ENCODE data around the gene RPTOR.

The RPTOR gene

DNA sequence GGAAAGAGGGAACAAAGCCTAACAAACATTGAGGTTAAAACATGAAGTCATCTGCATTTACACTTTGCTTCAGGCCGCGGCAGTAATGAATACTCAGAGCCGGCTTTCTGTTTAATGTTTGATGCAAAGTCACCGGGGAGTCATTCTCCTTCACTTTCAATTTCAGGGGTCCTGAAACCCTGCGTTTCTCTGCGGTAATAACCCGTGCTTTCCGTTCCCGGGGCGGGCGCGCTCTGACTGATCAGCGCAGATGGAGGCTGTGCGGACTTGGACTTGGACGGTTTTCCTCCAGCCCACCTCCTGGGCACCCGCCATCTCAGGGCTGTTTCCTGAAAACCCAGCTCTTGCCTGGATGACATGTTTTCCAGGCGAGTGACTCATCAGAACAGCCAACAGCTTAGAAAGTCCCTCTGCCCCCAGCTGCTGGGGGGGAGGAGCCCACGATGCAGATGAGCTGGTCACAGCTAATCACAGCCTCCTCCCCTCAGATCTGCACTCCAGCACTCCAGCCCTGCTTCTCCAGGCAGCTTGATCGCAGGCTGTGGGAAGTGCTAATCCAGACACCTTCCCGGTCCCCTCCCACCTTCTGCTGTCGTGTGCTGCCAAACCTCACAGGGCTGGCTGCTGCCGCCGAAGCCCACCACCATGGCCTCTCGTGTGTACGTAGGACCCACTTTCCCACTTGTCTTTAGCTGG is 288.4 kb downstream of the RPTOR start:
- TF ChIP-seq EZH2 (IDR thresholded peaks at IDR 0.05; ENCODE audit: borderline replicate concordance, low read length) = no peak
- TF ChIP-seq, protein P1, sequence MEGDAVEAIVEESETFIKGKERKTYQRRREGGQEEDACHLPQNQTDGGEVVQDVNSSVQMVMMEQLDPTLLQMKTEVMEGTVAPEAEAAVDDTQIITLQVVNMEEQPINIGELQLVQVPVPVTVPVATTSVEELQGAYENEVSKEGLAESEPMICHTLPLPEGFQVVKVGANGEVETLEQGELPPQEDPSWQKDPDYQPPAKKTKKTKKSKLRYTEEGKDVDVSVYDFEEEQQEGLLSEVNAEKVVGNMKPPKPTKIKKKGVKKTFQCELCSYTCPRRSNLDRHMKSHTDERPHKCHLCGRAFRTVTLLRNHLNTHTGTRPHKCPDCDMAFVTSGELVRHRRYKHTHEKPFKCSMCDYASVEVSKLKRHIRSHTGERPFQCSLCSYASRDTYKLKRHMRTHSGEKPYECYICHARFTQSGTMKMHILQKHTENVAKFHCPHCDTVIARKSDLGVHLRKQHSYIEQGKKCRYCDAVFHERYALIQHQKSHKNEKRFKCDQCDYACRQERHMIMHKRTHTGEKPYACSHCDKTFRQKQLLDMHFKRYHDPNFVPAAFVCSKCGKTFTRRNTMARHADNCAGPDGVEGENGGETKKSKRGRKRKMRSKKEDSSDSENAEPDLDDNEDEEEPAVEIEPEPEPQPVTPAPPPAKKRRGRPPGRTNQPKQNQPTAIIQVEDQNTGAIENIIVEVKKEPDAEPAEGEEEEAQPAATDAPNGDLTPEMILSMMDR (IDR thresholded peaks at IDR 0.05; ENCODE audit: low read length) = no peak

DNA sequence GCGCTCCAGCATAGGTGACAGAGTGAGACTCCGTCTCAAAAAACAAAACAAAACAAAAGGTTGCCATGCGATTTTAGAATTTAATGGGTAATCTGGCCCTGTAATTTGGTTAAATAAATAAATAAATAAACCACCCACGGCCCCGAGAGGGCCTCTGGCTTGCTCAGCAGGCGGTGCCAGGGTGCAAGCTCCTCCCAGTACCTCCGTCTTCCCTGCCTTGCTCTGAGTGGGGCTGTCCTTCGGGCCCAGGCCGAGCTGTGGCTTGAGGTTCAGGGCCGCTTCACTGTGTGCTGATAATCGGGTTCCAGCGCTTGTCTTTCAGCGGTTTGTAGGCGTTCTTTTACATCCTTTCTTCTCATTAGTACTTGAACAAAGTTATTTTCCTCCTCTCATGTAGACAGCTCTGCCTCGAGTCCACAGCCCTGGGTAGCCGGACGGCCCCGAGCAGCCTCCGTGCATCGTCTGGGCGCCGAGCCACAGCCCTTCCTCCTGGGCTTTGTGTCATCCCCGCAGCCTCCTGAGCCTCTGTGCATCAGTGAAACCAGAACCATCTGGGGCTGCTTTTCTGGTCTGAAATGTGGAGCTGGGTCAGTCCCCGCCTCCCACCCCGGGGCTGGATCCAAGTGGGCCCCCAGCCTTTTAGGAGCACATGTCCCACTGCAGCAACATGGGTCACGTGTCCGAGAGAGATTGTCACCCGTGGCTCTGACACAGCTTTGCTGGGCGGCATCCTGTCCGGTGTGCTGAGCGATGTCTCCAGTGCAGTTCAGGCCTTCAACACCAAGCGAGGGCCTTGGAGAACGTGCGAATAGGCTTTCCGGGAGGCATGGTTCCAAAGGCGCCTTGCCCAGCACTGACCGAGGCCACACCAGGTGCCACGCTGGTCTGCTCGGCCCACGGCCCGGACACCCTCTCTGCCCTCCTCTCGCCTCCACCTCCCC is 289.6 kb downstream of the RPTOR start:
- H3K4me2 ChIP-seq (ENCODE audit: low read length) = no peak overlapping the region
- H3F3A ChIP-seq (ENCODE audit: insufficient read depth, low read length) = no peaks in the 10 kb centered on the region
- no peak overlapping the region for H3K9ac ChIP-seq (ENCODE audit: low read length)

More for the DNA sequence above, 288.4 kb downstream of the RPTOR start:
- peak overlapping the region; percentile 56 for H3K4me2 ChIP-seq (ENCODE audit: low read length)
- no peaks in the 10 kb centered on the region for H3K9me3 ChIP-seq (ENCODE audit: low read length)
- peak overlapping the region; percentile 80 for H3K27ac ChIP-seq (ENCODE audit: low read depth, low read length, poor library complexity, severe bottlenecking)
- H3K4me3 ChIP-seq (ENCODE audit: low read depth, low read length, poor library complexity, severe bottlenecking) = peak overlapping the region; percentile 28
- no peaks in the 10 kb centered on the region for H3F3A ChIP-seq (ENCODE audit: insufficient read depth, low read length)
- no peaks in the 10 kb centered on the region for H3K27me3 ChIP-seq (ENCODE audit: insufficient read depth, low read length)
- H4K20me1 ChIP-seq (ENCODE audit: insufficient read depth, low read length) = no peaks in the 10 kb centered on the region
- H3K9ac ChIP-seq (ENCODE audit: low read length) = peak overlapping the region; percentile 49; the same call in 1 of the 2 replicates
- H3K4me1 ChIP-seq (ENCODE audit: insufficient read depth, low read length, severe bottlenecking) = peaks cover 23% of the 10 kb centered on the region
- no peaks in the 10 kb centered on the region for H3K79me2 ChIP-seq (ENCODE audit: insufficient read depth, low read length)
- no peak overlapping the region for H2AFZ ChIP-seq (ENCODE audit: low read length)
- H3K9me2 ChIP-seq (ENCODE audit: low read depth, low read length) = no peaks in the 10 kb centered on the region
- peaks cover 88% of the 10 kb centered on the region for H3K36me3 ChIP-seq (ENCODE audit: insufficient read depth, low read length)

DNA sequence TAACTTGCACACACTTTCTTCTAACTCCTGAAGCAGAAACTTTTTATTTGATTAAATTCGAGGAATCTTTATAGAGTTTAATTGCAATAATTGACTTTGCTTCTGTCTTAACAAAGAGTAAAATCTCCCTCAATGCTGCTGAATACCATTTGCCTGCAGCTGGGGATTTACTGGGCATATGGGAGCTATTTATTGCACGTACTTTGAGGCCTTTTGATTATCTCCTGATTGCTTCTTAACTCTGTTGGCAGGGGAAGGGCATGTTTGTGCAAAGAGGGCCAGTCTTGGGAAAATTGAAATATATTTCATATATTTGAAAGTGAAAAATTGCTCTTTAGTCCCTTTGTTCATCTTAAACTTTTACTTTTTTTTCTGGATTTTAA is 290.2 kb downstream of the RPTOR start:
- H3K4me3 ChIP-seq (ENCODE audit: low read depth, low read length, poor library complexity, severe bottlenecking) = no peak overlapping the region

More for the DNA sequence above, 289.6 kb downstream of the RPTOR start:
- H3K36me3 ChIP-seq (ENCODE audit: insufficient read depth, low read length) = peaks cover 88% of the 10 kb centered on the region
- no peaks in the 10 kb centered on the region for H3K27me3 ChIP-seq (ENCODE audit: insufficient read depth, low read length)
- H3K9me2 ChIP-seq (ENCODE audit: low read depth, low read length) = no peaks in the 10 kb centered on the region
- peaks cover 23% of the 10 kb centered on the region for H3K4me1 ChIP-seq (ENCODE audit: insufficient read depth, low read length, severe bottlenecking)
- H3K4me3 ChIP-seq (ENCODE audit: low read depth, low read length, poor library complexity, severe bottlenecking) = no peak overlapping the region
- H3K79me2 ChIP-seq (ENCODE audit: insufficient read depth, low read length) = no peaks in the 10 kb centered on the region
- H3K27ac ChIP-seq (ENCODE audit: low read depth, low read length, poor library complexity, severe bottlenecking) = no peak overlapping the region
- TF ChIP-seq, protein P1 (IDR thresholded peaks at IDR 0.05; ENCODE audit: low read length) = no peak
- no peak for TF ChIP-seq EZH2 (IDR thresholded peaks at IDR 0.05; ENCODE audit: borderline replicate concordance, low read length)
- H4K20me1 ChIP-seq (ENCODE audit: insufficient read depth, low read length) = no peaks in the 10 kb centered on the region
- no peak overlapping the region for H2AFZ ChIP-seq (ENCODE audit: low read length)
- H3K9me3 ChIP-seq (ENCODE audit: low read length) = no peaks in the 10 kb centered on the region

More for the DNA sequence above, 290.2 kb downstream of the RPTOR start:
- H3K4me2 ChIP-seq (ENCODE audit: low read length) = no peak overlapping the region
- no peaks in the 10 kb centered on the region for H3K9me2 ChIP-seq (ENCODE audit: low read depth, low read length)
- peaks cover 88% of the 10 kb centered on the region for H3K36me3 ChIP-seq (ENCODE audit: insufficient read depth, low read length)
- H3K4me1 ChIP-seq (ENCODE audit: insufficient read depth, low read length, severe bottlenecking) = peaks cover 23% of the 10 kb centered on the region
- H3F3A ChIP-seq (ENCODE audit: insufficient read depth, low read length) = peaks cover 2% of the 10 kb centered on the region; the same call in 1 of the 2 replicates
- no peak overlapping the region for H3K27ac ChIP-seq (ENCODE audit: low read depth, low read length, poor library complexity, severe bottlenecking)
- TF ChIP-seq, protein P1 (IDR thresholded peaks at IDR 0.05; ENCODE audit: low read length) = no peak
- TF ChIP-seq EZH2 (IDR thresholded peaks at IDR 0.05; ENCODE audit: borderline replicate concordance, low read length) = no peak
- no peaks in the 10 kb centered on the region for H4K20me1 ChIP-seq (ENCODE audit: insufficient read depth, low read length)
- no peaks in the 10 kb centered on the region for H3K27me3 ChIP-seq (ENCODE audit: insufficient read depth, low read length)
- H3K9me3 ChIP-seq (ENCODE audit: low read length) = no peaks in the 10 kb centered on the region
- no peak overlapping the region for H3K9ac ChIP-seq (ENCODE audit: low read length)
- no peak overlapping the region for H2AFZ ChIP-seq (ENCODE audit: low read length)
- no peaks in the 10 kb centered on the region for H3K79me2 ChIP-seq (ENCODE audit: insufficient read depth, low read length)

Measured in OCI-LY1 (cell line).